ENCODE data around the gene SPRY4. TPM values are rescaled to one million over a fixed set of nuclear protein-coding genes. Genes with fewer than 3 reads are reported as not detected.

The SPRY4 gene
- total and polyA plus RNA-seq, 2 of the 8 experiments (the other 6 are each of a cell fraction or from before 2014, with no cell fraction given), result 59.1 to 113 TPM

DNA sequence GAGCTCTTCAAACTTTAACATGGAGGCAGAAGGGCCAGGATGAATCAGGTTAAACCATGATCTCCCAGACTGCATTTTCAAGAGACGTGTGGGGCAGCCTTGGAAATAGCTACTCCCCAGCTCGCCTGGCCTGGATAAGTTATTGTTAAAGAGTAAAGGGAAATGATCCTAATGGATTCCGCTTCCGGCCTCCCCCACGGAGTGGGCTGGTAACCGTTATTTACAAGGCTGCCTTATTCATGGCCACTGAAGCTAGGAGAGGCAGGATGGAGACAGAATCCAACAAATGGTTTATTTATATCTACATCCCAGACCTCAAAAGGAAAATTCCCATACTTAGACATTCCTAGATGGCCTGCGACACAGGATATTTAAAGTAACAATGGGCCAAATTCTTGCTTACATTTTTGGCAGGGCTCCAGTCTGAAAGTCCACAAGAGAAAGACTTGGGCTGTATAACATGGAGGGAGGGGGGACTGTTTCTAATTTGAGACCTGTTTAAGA lies 27.9 kb downstream of the SPRY4 start:
- no peak overlapping the region for H4K5ac ChIP-seq (ENCODE audit: insufficient read length, low read depth, low read length)
- H4K20me1 ChIP-seq (replicated peaks in 1 of 2; ENCODE audit: control insufficient read depth in 1 of 2, insufficient read depth in 2 of 2, low read length in 2 of 2), result peaks cover 0 to 1% of the 10 kb centered on the region in 2 experiments
- H3K4me1 ChIP-seq (replicated peaks in 1 of 4; ENCODE audit: control insufficient read depth in 3 of 4, insufficient read depth in 4 of 4, low read length in 3 of 4), result peaks cover 8 to 17% (median 13%) of the 10 kb centered on the region in 4 experiments
- H3K9ac ChIP-seq (replicated peaks in 1 of 4; ENCODE audit: extremely low read depth in 1 of 4, low read depth in 3 of 4, low read length in 3 of 4), result no peak overlapping the region
- H3K23ac ChIP-seq (ENCODE audit: insufficient read length), result no peak overlapping the region
- no peaks in the 10 kb centered on the region for H3K36me3 ChIP-seq (ENCODE audit: control insufficient read depth in 2 of 4, insufficient read depth in 4 of 4, low read length in 3 of 4)
- H2BK12ac ChIP-seq (ENCODE audit: low read depth, low read length), result no peak overlapping the region
- no peak overlapping the region for H3K27ac ChIP-seq (ENCODE audit: low read depth, low read length)
- WGBS, 2 experiments (ENCODE audit: extremely low coverage in 1 of 2, insufficient coverage in 1 of 2, insufficient read length in 1 of 2, insufficient replicate concordance in 2 of 2, low coverage in 1 of 2, low lambda C conversion rate in 2 of 2, missing lambda C conversion rate in 1 of 2), result 95% methylated on average over 7 of the region's 7 CpGs; no CpG with 5 or more reads in 1 of the 2 experiments
- H2BK120ac ChIP-seq (replicated peaks; ENCODE audit: low read depth, low read length), result no peak overlapping the region
- H2AFZ ChIP-seq (ENCODE audit: low read length), result no peak overlapping the region
- DNase-seq (ENCODE audit: low read depth in 1 of 2, low spot score in 2 of 2) (no peak), FAIRE-seq (no peak)
- H4K91ac ChIP-seq (replicated peaks; ENCODE audit: insufficient read length, low read length), result no peak overlapping the region
- H3K4ac ChIP-seq (replicated peaks; ENCODE audit: insufficient read length, low read depth, low read length), result no peak overlapping the region
- no peak overlapping the region for H4K8ac ChIP-seq (ENCODE audit: extremely low read depth, insufficient read depth, low read length)
- no peak overlapping the region for H2BK5ac ChIP-seq (ENCODE audit: low read depth, low read length)
- no peak overlapping the region for H3K4me2 ChIP-seq (ENCODE audit: insufficient read depth in 1 of 2, low read depth in 2 of 2, low read length in 2 of 2)
- H3K9me3 ChIP-seq (ENCODE audit: insufficient read depth in 2 of 2, low read depth in 1 of 2, low read length in 1 of 2), result no peaks in the 10 kb centered on the region
- H3K14ac ChIP-seq (ENCODE audit: insufficient read length), result no peak overlapping the region
- no peaks in the 10 kb centered on the region for H3K23me2 ChIP-seq (ENCODE audit: low read depth, low read length)
- H3K4me3 ChIP-seq (ENCODE audit: extremely low read depth in 1 of 4, insufficient read depth in 2 of 4, low read depth in 3 of 4, low read length in 4 of 4), result no peak overlapping the region
- H3K27me3 ChIP-seq (replicated peaks in 1 of 4; ENCODE audit: control insufficient read depth in 3 of 4, extremely low read depth in 1 of 4, insufficient read depth in 3 of 4, low read length in 3 of 4), result no peaks in the 10 kb centered on the region
- no peak overlapping the region for H2BK20ac ChIP-seq (ENCODE audit: low read length)
- CTCF ChIA-PET (ENCODE audit: partially characterized antibody), result interaction anchor here (0.6 to 2.7 kb wide), 12 partner anchors 13 to 401 kb away, joined by 3 to 10 read pairs (median 4); partner anchors contain the start of gene SPRY4
- H2BK15ac ChIP-seq (ENCODE audit: low read length), result no peak overlapping the region
- POLR2A ChIA-PET (ENCODE audit: partially characterized antibody), result interaction anchor here (0.6 to 2.4 kb wide), 14 partner anchors 7 to 111 kb away, joined by 3 to 12 read pairs (median 4); partner anchors contain the start of gene SPRY4
- H3K79me1 ChIP-seq (ENCODE audit: low read depth, low read length), result peaks cover 2% of the 10 kb centered on the region; the same call in 1 of the 2 replicates
- H3K79me2 ChIP-seq (ENCODE audit: control insufficient read depth in 1 of 2, insufficient read depth in 2 of 2, low read length in 2 of 2), result peaks cover 0 to 38% of the 10 kb centered on the region in 2 experiments; a peak in 2 of 4 replicates
- H3K18ac ChIP-seq (ENCODE audit: extremely low read depth, low read length), result no peak overlapping the region
- no peak overlapping the region for H3K56ac ChIP-seq (replicated peaks; ENCODE audit: insufficient read length, low read depth, low read length)
- H2AK5ac ChIP-seq (ENCODE audit: low read depth, low read length), result no peak overlapping the region
- TF ChIP-seq KDM5A (IDR thresholded peaks at IDR 0.05; ENCODE audit: low read length), result no peak
- TF ChIP-seq SP4 (IDR thresholded peaks at IDR 0.05; ENCODE audit: low read length), result no peak
- TF ChIP-seq POLR2AphosphoS5 (IDR thresholded peaks at IDR 0.05; ENCODE audit: low read depth, low read length), result no peak
- no peak for TF ChIP-seq SAP30 (IDR thresholded peaks at IDR 0.05; ENCODE audit: insufficient read depth, insufficient replicate concordance, low read length)
- TF ChIP-seq RAD21 (IDR thresholded peaks at IDR 0.05 in 1 of 2, conservative IDR thresholded peaks at IDR 0.05 in 1 of 2; ENCODE audit: low read depth in 2 of 2, low read length in 2 of 2), result no peak
- TF ChIP-seq JUND (IDR thresholded peaks at IDR 0.05; ENCODE audit: low read length), result no peak
- no peak for TF ChIP-seq TAF7 (optimal IDR thresholded peaks at IDR 0.05; ENCODE audit: borderline replicate concordance, low read depth, low read length)
- no peak for TF ChIP-seq BRCA1 (IDR thresholded peaks at IDR 0.05; ENCODE audit: low read depth, low read length)
- TF ChIP-seq, protein P1, sequence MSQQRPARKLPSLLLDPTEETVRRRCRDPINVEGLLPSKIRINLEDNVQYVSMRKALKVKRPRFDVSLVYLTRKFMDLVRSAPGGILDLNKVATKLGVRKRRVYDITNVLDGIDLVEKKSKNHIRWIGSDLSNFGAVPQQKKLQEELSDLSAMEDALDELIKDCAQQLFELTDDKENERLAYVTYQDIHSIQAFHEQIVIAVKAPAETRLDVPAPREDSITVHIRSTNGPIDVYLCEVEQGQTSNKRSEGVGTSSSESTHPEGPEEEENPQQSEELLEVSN (IDR thresholded peaks at IDR 0.05), result no peak
- no peak for TF ChIP-seq RFX5 (IDR thresholded peaks at IDR 0.05; ENCODE audit: borderline replicate concordance, low read depth, low read length)
- TF ChIP-seq HDAC2 (IDR thresholded peaks at IDR 0.05; ENCODE audit: borderline replicate concordance in 1 of 2, low read depth in 2 of 2, low read length in 2 of 2), result no peak
- no peak for TF ChIP-seq EP300 (IDR thresholded peaks at IDR 0.05; ENCODE audit: borderline replicate concordance in 1 of 2, low read depth in 2 of 2, low read length in 2 of 2)

All from H1 (cell line).